NCI-H2196 (cell line): ENCODE results near the gene AK9.

Source experiments
- DNase-seq: peaks from one replicate; lab custom pipeline; 2025; ENCODE audit not compliant: unreplicated experiment; lab: John Stamatoyannopoulos, UW

The AK9 gene

GRCh38 chr6:109515781-109516409, 175.1 kb downstream of the AK9 start:
- no peak for DNase-seq

DNA sequence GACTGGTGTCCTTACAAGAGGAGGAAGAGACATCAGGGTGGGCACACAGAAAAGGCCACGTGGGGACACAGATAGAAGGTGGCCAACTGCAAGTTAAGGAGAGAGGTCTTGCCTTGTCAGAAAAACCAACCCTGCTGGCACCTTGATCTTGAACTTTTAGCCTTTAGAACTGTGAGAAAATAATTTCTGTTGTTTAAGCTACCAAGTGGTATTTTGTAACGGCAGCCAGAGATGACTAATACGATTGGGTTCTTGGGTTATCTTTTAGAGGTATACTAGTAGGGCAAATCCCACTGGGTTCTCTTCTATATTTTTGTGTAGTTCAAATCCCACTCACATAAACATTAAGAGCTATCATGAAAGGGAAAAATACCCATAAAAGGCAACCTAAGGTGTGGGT, 176.1 kb downstream of the AK9 start:
- DNase-seq: no peak

GRCh38 chr6:109513571-109514071, 177.4 kb downstream of the AK9 start:
- DNase-seq: no peak

- no peak for DNase-seq
These were observed 178.7 kb downstream of the AK9 start for GRCh38 chr6:109512271-109512817.

- DNase-seq: no peak
These were observed 179.2 kb downstream of the AK9 start for GRCh38 chr6:109511832-109512231.

DNA sequence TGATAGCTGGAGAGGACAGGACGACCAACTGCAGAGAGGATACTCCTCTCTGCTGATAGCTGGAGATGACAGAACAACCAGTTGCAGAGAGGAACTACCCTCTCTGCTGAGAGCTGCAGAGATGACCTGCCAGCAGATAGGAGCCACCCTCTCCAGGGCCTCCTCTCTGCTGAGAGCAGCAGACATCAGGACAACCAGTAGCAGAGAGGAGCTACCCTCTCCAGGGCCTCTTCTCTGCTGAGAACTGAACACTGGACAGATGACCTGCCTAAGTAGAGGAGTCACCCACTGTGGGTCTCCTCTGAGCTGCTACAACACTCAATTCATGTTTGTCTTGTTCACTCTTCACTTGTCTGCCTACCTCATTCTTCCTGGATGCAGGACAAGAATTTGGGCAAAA, 180.6 kb downstream of the AK9 start:
- no peak for DNase-seq

- no peak for DNase-seq
These were observed 182.7 kb downstream of the AK9 start for GRCh38 chr6:109508166-109508860.

GRCh38 chr6:109507490-109508072, 183.4 kb downstream of the AK9 start:
- no peak for DNase-seq

DNA sequence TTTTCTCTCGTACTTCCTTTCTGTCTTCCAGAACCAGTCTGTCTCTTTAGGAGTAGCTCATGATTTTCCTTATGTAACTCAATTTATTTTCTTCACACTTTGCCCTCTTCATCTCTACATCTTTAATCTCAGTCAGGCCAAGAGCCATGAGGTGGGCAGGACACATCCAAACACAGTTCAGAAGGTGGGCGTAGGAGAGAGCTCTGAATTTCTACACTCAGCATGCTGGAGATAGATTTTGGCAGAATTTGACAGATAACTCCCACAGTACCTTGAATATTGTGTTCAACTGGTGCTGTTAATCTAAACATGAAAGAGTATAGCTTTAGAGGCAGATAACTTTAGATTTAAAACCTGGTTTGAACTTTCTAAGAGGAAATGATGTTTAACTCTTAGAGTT, 184.2 kb downstream of the AK9 start:
- no peak for DNase-seq

- no peak for DNase-seq
These were observed 184.7 kb downstream of the AK9 start for GRCh38 chr6:109506314-109506713.

GRCh38 chr6:109503327-109504224, 187.4 kb downstream of the AK9 start:
- no peak for DNase-seq

DNA sequence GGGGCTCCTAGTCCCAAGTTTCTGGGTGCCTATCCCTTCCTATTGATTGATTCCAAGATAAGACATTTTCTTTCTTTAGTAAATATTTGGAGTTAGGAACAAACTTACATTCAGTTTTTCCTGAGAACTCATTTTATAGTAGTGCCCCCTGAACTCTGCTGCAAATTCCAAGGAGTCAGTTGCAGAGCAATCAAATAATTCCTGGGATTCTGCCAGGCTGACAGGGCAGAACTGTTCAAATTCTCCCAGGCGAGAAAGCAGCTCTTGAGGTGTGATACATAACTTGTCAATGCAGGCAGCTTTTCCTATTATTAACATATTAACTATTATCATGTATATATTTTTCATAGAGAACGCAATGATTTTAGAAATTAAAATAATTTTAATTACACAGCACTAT, 192.1 kb downstream of the AK9 start:
- DNase-seq: no peak

DNA sequence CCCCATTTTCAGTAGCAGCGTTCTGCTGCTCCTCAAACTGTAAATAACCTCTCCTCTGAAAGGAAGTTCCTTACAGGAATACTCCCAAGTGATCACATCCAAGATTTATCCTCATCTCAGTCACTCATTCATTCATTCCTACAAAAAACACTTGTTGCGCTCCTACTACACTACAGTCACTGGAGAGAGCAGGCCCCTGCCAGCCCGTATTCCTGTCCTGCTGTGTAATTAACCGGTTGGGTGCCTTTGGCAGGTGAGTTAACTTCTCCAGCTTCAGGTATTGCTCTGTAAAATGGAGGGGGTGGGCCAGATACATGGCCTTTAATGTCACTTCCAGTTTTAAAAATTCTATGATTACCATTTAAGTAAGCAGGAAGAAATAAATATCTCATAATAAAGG, 192.9 kb downstream of the AK9 start:
- no peak for DNase-seq

- DNase-seq: no peak
These were observed 194.8 kb downstream of the AK9 start for GRCh38 chr6:109496036-109496772.

GRCh38 chr6:109493865-109494264, 197.1 kb downstream of the AK9 start:
- no peak for DNase-seq

- DNase-seq: no peak
These were observed 199.6 kb downstream of the AK9 start for GRCh38 chr6:109491207-109491938.

DNA sequence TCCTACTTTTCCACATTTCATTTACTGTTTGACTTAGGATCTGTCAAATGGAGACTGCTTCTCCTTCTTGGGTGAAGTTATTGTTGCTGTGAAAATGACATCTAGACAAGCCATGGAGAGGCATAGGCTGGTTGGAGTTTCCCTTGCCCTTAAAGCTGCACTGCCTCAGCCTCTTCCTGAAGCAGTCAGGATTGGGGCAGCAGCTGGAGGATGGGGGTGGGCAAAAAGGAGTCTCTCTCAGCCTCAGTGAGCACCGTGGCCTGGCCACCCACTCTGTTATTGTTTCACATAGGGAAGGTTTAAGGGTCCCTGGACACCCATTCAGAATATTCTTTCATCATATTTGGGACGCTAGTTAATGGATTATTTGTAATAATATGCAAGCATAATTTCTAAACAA, 200.3 kb downstream of the AK9 start:
- no peak for DNase-seq

- DNase-seq: no peak
These were observed 203.0 kb downstream of the AK9 start for GRCh38 chr6:109488001-109488400.

GRCh38 chr6:109486068-109486467, 204.9 kb downstream of the AK9 start:
- no peak for DNase-seq
